Endothelial cell of umbilical vein (primary cell): ENCODE results near the gene SLC9A3.

Experiments
- CTCF ChIP-seq, 2 donors: IDR thresholded peaks; 1 replicate in 1 of 2; 2 replicates in 1 of 2; pipeline ENCODE4 v1.5.1; 2011; ENCODE audit warnings: low read length in 2 of 2, mild to moderate bottlenecking in 2 of 2, moderate library complexity in 2 of 2, control low read depth in 1 of 2, inconsistent platforms in 1 of 2, low read depth in 1 of 2; ENCODE audit not compliant: insufficient read depth in 1 of 2; ENCODE audit errors: extremely low read depth in 1 of 2
- EZH2 ChIP-seq: IDR thresholded peaks from 2 replicates; pipeline ENCODE4 v1.6.1; 2012; ENCODE audit warnings: borderline replicate concordance, low read depth, mild to moderate bottlenecking, moderate library complexity, low read length, inconsistent platforms; ENCODE audit not compliant: severe bottlenecking
- FOS ChIP-seq: IDR thresholded peaks from 2 replicates; pipeline ENCODE4 v1.6.1; 2011; ENCODE audit warnings: mild to moderate bottlenecking, low read length, moderate library complexity, borderline replicate concordance; ENCODE audit not compliant: insufficient read depth
- GATA2 ChIP-seq: IDR thresholded peaks from 2 replicates; pipeline ENCODE4 v1.7.0; 2011; ENCODE audit warnings: low read depth, mild to moderate bottlenecking, moderate library complexity, mixed read lengths, low read length; ENCODE audit not compliant: insufficient read length, insufficient read depth
- JUN ChIP-seq: IDR thresholded peaks from 2 replicates; pipeline ENCODE4 v1.6.1; 2011; ENCODE audit warnings: borderline replicate concordance, low read depth; ENCODE audit not compliant: insufficient read length, insufficient read depth
- MAX ChIP-seq: IDR thresholded peaks from 2 replicates; pipeline ENCODE4 v1.6.1; 2011; ENCODE audit not compliant: insufficient read depth, insufficient read length
- POLR2A ChIP-seq: IDR thresholded peaks from 2 replicates; pipeline ENCODE4 v1.6.1; 2012; ENCODE audit warnings: low read depth, mild to moderate bottlenecking, control low read depth, low read length
- POLR2AphosphoS5 ChIP-seq: IDR thresholded peaks from 2 replicates; pipeline ENCODE4 v1.6.1; 2012; ENCODE audit warnings: low read depth, mild to moderate bottlenecking, control low read depth, low read length, moderate library complexity; ENCODE audit not compliant: insufficient read depth

GRCh38 chr5:455806-456205, 68.4 kb downstream of the SLC9A3 start:
- TF ChIP-seq GATA2 (no peak), CTCF (IDR thresholded peaks at IDR 0.05; ENCODE audit: extremely low read depth in 1 of 2, insufficient read depth in 1 of 2, low read depth in 1 of 2, low read length in 2 of 2) (no peak), POLR2AphosphoS5 (no peak), EZH2 (no peak), FOS (no peak), POLR2A (no peak), JUN (no peak), MAX (no peak)
